Measurements from ENCODE around the gene FBXW5. TPM values are rescaled to one million over a fixed set of nuclear protein-coding genes. Genes with fewer than 3 reads are reported as not detected.

The FBXW5 gene
- total and polyA plus RNA-seq, 10 of the 15 experiments (the other 5 are each of a cell fraction or from before 2014, with no cell fraction given), result 0.21 to 97.3 (median 44.5) TPM

DNA sequence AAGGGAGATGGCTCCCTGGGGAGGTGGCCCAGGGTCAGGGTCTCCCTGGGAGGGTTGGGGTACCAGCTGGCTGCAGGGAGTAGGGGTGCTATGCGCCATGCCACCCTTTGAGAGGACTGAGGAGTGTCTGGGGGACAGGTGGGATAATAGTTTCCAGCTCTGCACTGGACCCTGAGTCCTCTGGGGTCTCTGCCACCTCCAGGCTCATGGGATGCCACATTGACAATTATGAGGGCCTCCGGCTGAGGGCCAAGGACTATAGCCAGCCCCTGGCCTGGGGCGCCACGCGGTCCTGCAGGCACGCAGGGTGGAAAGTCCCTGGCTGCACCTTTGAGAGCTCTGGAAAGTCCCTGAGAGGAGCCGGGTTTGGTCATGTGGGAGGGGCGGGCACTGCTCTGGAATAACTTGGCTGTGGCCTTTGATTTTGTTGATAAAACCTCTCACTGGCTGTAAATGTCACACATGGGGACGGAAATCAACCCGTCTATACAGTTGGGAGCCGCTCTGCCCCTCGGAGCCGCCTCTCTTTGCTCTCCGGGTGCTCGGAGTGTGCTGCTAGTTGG, 42.2 kb downstream of the FBXW5 start (continued):
- no peak; the same call in 1 of the 2 replicates for TF ChIP-seq EED (IDR thresholded peaks at IDR 0.05; ENCODE audit: low read depth)

DNA sequence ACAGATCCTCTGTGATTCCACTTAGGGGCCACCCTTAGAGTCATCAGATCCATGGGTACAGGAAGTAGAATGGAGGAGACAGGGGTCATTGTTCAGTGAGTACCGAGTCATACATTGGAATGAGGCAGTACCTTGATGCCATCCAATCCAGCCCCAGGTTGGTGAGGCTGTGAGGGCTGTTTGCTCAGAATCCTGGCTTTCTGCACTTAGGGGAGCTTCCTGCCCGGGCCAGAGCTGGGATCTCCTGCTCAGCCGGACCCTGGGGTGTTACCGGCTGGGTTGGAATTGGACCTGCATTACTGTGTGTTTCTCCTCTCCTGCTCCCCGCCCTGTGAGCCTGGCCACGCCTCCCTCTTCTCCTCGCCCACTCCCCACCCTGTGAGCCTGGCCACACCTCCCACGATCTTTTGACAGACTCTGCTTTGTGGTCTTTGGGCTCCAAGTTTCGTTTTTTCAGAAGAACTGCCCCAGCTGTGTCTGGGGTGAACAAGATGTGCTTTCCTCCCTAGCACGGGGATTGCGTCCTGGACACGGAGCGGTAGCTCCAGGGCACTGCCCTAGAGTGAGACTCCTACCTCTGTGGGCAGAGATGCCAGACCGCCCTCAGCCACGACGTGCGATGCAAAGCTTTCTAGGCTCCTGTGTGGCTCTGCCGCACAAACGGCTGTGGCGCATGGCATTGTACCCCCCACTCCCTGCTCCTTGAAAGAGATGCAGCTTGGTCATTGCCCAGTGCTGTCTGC, 42.9 kb downstream of the FBXW5 start:
- H2AFZ ChIP-seq (ENCODE audit: control insufficient read depth, low read depth, low read length), result no peak overlapping the region
- peak overlapping the region; percentile 89 for H3K9ac ChIP-seq (ENCODE audit: control insufficient read depth, insufficient read depth, low read length)
- TF ChIP-seq MYC (IDR thresholded peaks at IDR 0.05; ENCODE audit: insufficient read depth, insufficient read length, insufficient replicate concordance, low read length, severe bottlenecking), result peak; percentile 66
- TF ChIP-seq, protein P1, sequence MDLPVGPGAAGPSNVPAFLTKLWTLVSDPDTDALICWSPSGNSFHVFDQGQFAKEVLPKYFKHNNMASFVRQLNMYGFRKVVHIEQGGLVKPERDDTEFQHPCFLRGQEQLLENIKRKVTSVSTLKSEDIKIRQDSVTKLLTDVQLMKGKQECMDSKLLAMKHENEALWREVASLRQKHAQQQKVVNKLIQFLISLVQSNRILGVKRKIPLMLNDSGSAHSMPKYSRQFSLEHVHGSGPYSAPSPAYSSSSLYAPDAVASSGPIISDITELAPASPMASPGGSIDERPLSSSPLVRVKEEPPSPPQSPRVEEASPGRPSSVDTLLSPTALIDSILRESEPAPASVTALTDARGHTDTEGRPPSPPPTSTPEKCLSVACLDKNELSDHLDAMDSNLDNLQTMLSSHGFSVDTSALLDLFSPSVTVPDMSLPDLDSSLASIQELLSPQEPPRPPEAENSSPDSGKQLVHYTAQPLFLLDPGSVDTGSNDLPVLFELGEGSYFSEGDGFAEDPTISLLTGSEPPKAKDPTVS (IDR thresholded peaks at IDR 0.05; ENCODE audit: low read depth, low read length), result no peak
- TF ChIP-seq SMARCA5 (IDR thresholded peaks at IDR 0.05), result peak; percentile 96
- TF ChIP-seq, protein P2, sequence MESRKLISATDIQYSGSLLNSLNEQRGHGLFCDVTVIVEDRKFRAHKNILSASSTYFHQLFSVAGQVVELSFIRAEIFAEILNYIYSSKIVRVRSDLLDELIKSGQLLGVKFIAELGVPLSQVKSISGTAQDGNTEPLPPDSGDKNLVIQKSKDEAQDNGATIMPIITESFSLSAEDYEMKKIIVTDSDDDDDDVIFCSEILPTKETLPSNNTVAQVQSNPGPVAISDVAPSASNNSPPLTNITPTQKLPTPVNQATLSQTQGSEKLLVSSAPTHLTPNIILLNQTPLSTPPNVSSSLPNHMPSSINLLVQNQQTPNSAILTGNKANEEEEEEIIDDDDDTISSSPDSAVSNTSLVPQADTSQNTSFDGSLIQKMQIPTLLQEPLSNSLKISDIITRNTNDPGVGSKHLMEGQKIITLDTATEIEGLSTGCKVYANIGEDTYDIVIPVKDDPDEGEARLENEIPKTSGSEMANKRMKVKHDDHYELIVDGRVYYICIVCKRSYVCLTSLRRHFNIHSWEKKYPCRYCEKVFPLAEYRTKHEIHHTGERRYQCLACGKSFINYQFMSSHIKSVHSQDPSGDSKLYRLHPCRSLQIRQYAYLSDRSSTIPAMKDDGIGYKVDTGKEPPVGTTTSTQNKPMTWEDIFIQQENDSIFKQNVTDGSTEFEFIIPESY (IDR thresholded peaks at IDR 0.05), result no peak
- TF ChIP-seq, protein P3, sequence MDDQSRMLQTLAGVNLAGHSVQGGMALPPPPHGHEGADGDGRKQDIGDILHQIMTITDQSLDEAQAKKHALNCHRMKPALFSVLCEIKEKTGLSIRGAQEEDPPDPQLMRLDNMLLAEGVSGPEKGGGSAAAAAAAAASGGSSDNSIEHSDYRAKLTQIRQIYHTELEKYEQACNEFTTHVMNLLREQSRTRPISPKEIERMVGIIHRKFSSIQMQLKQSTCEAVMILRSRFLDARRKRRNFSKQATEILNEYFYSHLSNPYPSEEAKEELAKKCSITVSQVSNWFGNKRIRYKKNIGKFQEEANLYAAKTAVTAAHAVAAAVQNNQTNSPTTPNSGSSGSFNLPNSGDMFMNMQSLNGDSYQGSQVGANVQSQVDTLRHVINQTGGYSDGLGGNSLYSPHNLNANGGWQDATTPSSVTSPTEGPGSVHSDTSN (IDR thresholded peaks at IDR 0.05; ENCODE audit: insufficient replicate concordance, low read depth, low read length), result peak; percentile 46
- TF ChIP-seq, protein P4, sequence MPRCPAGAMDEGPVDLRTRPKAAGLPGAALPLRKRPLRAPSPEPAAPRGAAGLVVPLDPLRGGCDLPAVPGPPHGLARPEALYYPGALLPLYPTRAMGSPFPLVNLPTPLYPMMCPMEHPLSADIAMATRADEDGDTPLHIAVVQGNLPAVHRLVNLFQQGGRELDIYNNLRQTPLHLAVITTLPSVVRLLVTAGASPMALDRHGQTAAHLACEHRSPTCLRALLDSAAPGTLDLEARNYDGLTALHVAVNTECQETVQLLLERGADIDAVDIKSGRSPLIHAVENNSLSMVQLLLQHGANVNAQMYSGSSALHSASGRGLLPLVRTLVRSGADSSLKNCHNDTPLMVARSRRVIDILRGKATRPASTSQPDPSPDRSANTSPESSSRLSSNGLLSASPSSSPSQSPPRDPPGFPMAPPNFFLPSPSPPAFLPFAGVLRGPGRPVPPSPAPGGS (IDR thresholded peaks at IDR 0.05; ENCODE audit: borderline replicate concordance, insufficient read depth, low read depth, low read length, poor library complexity, severe bottlenecking), result no peak
- TF ChIP-seq KAT2A (conservative IDR thresholded peaks at IDR 0.05; ENCODE audit: control insufficient read depth, low read depth, low read length), result no peak
- TF ChIP-seq MEF2B (IDR thresholded peaks at IDR 0.05; ENCODE audit: partially characterized antibody, poor library complexity, severe bottlenecking), result no peak
- no peak for TF ChIP-seq PAX8 (IDR thresholded peaks at IDR 0.05)

More for the DNA sequence above, 42.9 kb downstream of the FBXW5 start:
- Histone ChIP-seq H3K4me1 (ENCODE audit: control insufficient read depth, insufficient read depth, low read length) (peaks cover 65% of the 10 kb centered on the region), H3K9me3 (replicated peaks; ENCODE audit: control insufficient read depth, insufficient read depth, low read length) (peaks cover 5% of the 10 kb centered on the region; the same call in 2 of the 3 replicates), H3K36me3 (ENCODE audit: control insufficient read depth in 2 of 2, insufficient read depth in 2 of 2, low read length in 1 of 2) (peaks cover 30% of the 10 kb centered on the region in 2 experiments), H3K4me2 (ENCODE audit: control insufficient read depth, insufficient read depth) (peak overlapping the region; percentile 83), H3K27ac (ENCODE audit: control insufficient read depth, insufficient read depth) (peak overlapping the region; percentile 99), H3K27me3 (replicated peaks in 1 of 2; ENCODE audit: control insufficient read depth in 2 of 2, insufficient read depth in 2 of 2, low read length in 1 of 2) (no peaks in the 10 kb centered on the region), H3K4me3 (peak overlapping the region; percentile 36; the same call in 1 of the 2 replicates), H4K20me1 (ENCODE audit: control insufficient read depth, insufficient read depth) (no peaks in the 10 kb centered on the region), H3K79me2 (ENCODE audit: control insufficient read depth, insufficient read depth, low read length) (peaks cover 40% of the 10 kb centered on the region)
- in situ Hi-C loops (cut with MboI) (no loop called here), intact Hi-C loops (cut with micrococcal nuclease; ENCODE audit: unreplicated experiment) (loop anchor here (2.0 kb wide), 1 partner anchor 15 kb away; the partner anchor contains the start of gene TRAF2)
- peak; percentile 83 for ATAC-seq
- ChIA-PET RAD21 (ENCODE audit: unreplicated experiment) (interaction anchor here (0.7 to 2.4 kb wide), 9 partner anchors 15 to 135 kb away, joined by 3 to 30 read pairs (median 5); partner anchors contain the start of gene TRAF2), SMC1A (ENCODE audit: uncharacterized antibody, unreplicated experiment) (interaction anchor here (0.9 to 7.5 kb wide), 6 partner anchors 17 to 134 kb away, joined by 3 to 70 read pairs (median 4); partner anchors contain the start of gene TRAF2), CTCF (interaction anchor here (0.6 to 3.1 kb wide), 12 partner anchors 10 to 795 kb away, joined by 3 to 21 read pairs (median 4); partner anchors contain the start of genes AJM1, C8G and TRAF2), POLR2A (interaction anchor here (0.6 to 3.4 kb wide), 13 partner anchors 9 to 185 kb away, joined by 3 to 41 read pairs (median 4); partner anchors contain the start of genes AJM1, FBXW5, RABL6 and TRAF2)
- DNase-seq (ENCODE audit: low read depth, low spot score), result peak; percentile 83
- peak; percentile 52 for FAIRE-seq
- BruUV-seq (replicated peaks), result no TSS peak
- 5% methylated on average over 20 of the region's 20 CpGs for WGBS (ENCODE audit: insufficient coverage, insufficient replicate concordance, low lambda C conversion rate, missing lambda C conversion rate)
